Measurements from ENCODE around the gene FHIT.
"Not testable (repeated sequence)": the region's sequence is repeated elsewhere in the genome, so short reads cannot be mapped to it uniquely, and the experiment has no call there.

FHIT gene

GRCh38 chr3:61111825-61112224 lies 139.4 kb downstream of the FHIT start:
- DNase-seq (ENCODE audit: low read depth in 2 of 2): no peak

- no peak for DNase-seq (ENCODE audit: low read depth in 2 of 2)
Observed at GRCh38 chr3:61110576-61110975, 140.7 kb downstream of the FHIT start.

- DNase-seq (ENCODE audit: low read depth in 2 of 2): no peak
Observed at GRCh38 chr3:61108247-61109019, 142.8 kb downstream of the FHIT start.

GRCh38 chr3:61094608-61095007 lies 156.6 kb downstream of the FHIT start:
- DNase-seq (ENCODE audit: low read depth in 2 of 2): no peak

- no peak for DNase-seq (ENCODE audit: low read depth in 2 of 2)
Observed at GRCh38 chr3:61093364-61093763, 157.9 kb downstream of the FHIT start.

GRCh38 chr3:61092870-61093269 lies 158.4 kb downstream of the FHIT start:
- DNase-seq (ENCODE audit: low read depth in 2 of 2): no peak

- DNase-seq (ENCODE audit: low read depth in 2 of 2): no peak
Observed at GRCh38 chr3:61090389-61091169, 160.7 kb downstream of the FHIT start.

- DNase-seq (ENCODE audit: low read depth in 2 of 2): no peak
Observed at GRCh38 chr3:61087465-61087864, 163.8 kb downstream of the FHIT start.

GRCh38 chr3:61081554-61081953 lies 169.7 kb downstream of the FHIT start:
- DNase-seq (ENCODE audit: low read depth in 2 of 2): no peak

- no peak for DNase-seq (ENCODE audit: low read depth in 2 of 2)
Observed at GRCh38 chr3:61080737-61081445, 170.4 kb downstream of the FHIT start.

GRCh38 chr3:61078048-61078752 lies 173.1 kb downstream of the FHIT start:
- DNase-seq (ENCODE audit: low read depth in 2 of 2): no peak

- no peak for DNase-seq (ENCODE audit: low read depth in 2 of 2)
Observed at GRCh38 chr3:61077551-61077950, 173.7 kb downstream of the FHIT start.

- DNase-seq (ENCODE audit: low read depth in 2 of 2): no peak
Observed at GRCh38 chr3:61074783-61075182, 176.5 kb downstream of the FHIT start.

GRCh38 chr3:61073566-61074165 lies 177.6 kb downstream of the FHIT start:
- DNase-seq (ENCODE audit: low read depth in 2 of 2): no peak

- no peak for DNase-seq (ENCODE audit: low read depth in 2 of 2)
Observed at GRCh38 chr3:61068084-61068483, 183.2 kb downstream of the FHIT start.

- DNase-seq (ENCODE audit: low read depth in 2 of 2): no peak
Observed at GRCh38 chr3:61066800-61067199, 184.5 kb downstream of the FHIT start.

GRCh38 chr3:61066222-61066621 lies 185.0 kb downstream of the FHIT start:
- not testable (repeated sequence) for DNase-seq (ENCODE audit: low read depth in 2 of 2)

- DNase-seq (ENCODE audit: low read depth in 2 of 2): no peak
Observed at GRCh38 chr3:61065451-61066011, 185.7 kb downstream of the FHIT start.

- DNase-seq (ENCODE audit: low read depth in 2 of 2): no peak
Observed at GRCh38 chr3:61061092-61061723, 190.0 kb downstream of the FHIT start.

- DNase-seq (ENCODE audit: low read depth in 2 of 2): no peak
Observed at GRCh38 chr3:61060411-61060861, 190.8 kb downstream of the FHIT start.

GRCh38 chr3:61058836-61059235 lies 192.4 kb downstream of the FHIT start:
- no peak for DNase-seq (ENCODE audit: low read depth in 2 of 2)
